HG03520 (cell line): ENCODE data around the gene DIAPH2.
A peak's percentile ranks its signal among the peaks of the same experiment; 100 is the strongest.

Source experiments
- ATAC-seq: cut with Tn5 transposase; IDR thresholded peaks from one replicate; pipeline ENCODE4 v1.9.1; 2021; ENCODE audit warnings: mild to moderate bottlenecking, moderate library complexity; ENCODE audit not compliant: unreplicated experiment

DIAPH2 gene

GRCh38 chrX:96684339-96685209, at the start of gene DIAPH2:
Gene DIAPH2 (plus strand): TSS chrX:96684842.
- peak; percentile 83 for ATAC-seq

GRCh38 chrX:96650023-96650422, 34.6 kb upstream of the DIAPH2 start:
- ATAC-seq = no peak

GRCh38 chrX:96655947-96656623, 28.6 kb upstream of the DIAPH2 start:
- ATAC-seq = no peak

- no peak for ATAC-seq
These were observed 2.1 kb upstream of the DIAPH2 start for GRCh38 chrX:96682516-96682915.

- ATAC-seq = peak; percentile 2
These were observed 674 bp upstream of the DIAPH2 start for GRCh38 chrX:96683997-96684338.

GRCh38 chrX:96685210-96686099, 813 bp downstream of the DIAPH2 start:
- peak; percentile 35 for ATAC-seq

- ATAC-seq = no peak
These were observed 3.1 kb downstream of the DIAPH2 start for GRCh38 chrX:96687776-96688175.

GRCh38 chrX:96688789-96689188, 4.1 kb downstream of the DIAPH2 start:
- ATAC-seq = no peak

GRCh38 chrX:96689991-96690390, 5.3 kb downstream of the DIAPH2 start:
- no peak for ATAC-seq

- no peak for ATAC-seq
These were observed 7.8 kb downstream of the DIAPH2 start for GRCh38 chrX:96692454-96692853.

GRCh38 chrX:96692890-96693289, 8.2 kb downstream of the DIAPH2 start:
- ATAC-seq = no peak

GRCh38 chrX:96693407-96693806, 8.8 kb downstream of the DIAPH2 start:
- ATAC-seq = no peak

GRCh38 chrX:96696462-96696861, 11.8 kb downstream of the DIAPH2 start:
- no peak for ATAC-seq

- no peak for ATAC-seq
These were observed 16.0 kb downstream of the DIAPH2 start for GRCh38 chrX:96700625-96701024.

GRCh38 chrX:96703379-96703778, 18.7 kb downstream of the DIAPH2 start:
- no peak for ATAC-seq

GRCh38 chrX:96703816-96704215, 19.2 kb downstream of the DIAPH2 start:
- no peak for ATAC-seq

- no peak for ATAC-seq
These were observed 20.0 kb downstream of the DIAPH2 start for GRCh38 chrX:96704629-96705028.

- no peak for ATAC-seq
These were observed 21.3 kb downstream of the DIAPH2 start for GRCh38 chrX:96705905-96706304.

GRCh38 chrX:96707804-96708203, 23.2 kb downstream of the DIAPH2 start:
- no peak for ATAC-seq

- no peak for ATAC-seq
These were observed 25.4 kb downstream of the DIAPH2 start for GRCh38 chrX:96710031-96710430.

- no peak for ATAC-seq
These were observed 28.7 kb downstream of the DIAPH2 start for GRCh38 chrX:96713303-96713702.
